Caco-2 (cell line): ENCODE data around the gene DENND2D. TPM values are rescaled to one million over a fixed set of nuclear protein-coding genes. Genes with fewer than 3 reads are reported as not detected.

Experiments used
- BruUV-seq: library from RNA; stranded (reverse); fragments of 400-500 nt; replicated peaks from 2 replicates; lab custom pipeline; 2021; lab: Mats Ljungman, UMichigan
- CTCF ChIA-PET: fragments of 300-600 bp; sonication (Branson Sonifier 250); formaldehyde crosslinking; loops from one replicate; lab custom pipeline; 2022; ENCODE audit warnings: antibody characterized with exemption; lab: Charles Lee
- POLR2A ChIA-PET: fragments of 300-600 bp; sonication (Branson Sonifier 250); formaldehyde crosslinking; loops from one replicate; lab custom pipeline; 2022; ENCODE audit warnings: antibody characterized with exemption; lab: Charles Lee
- DNase-seq, 2 experiments: peaks; one replicate each; pipeline versions ENCODE4 v3.0.0 to v3.0.0-alpha.2; 2020 to 2022
- H3K27me3 ChIP-seq: replicated peaks from 2 replicates; pipeline ENCODE4 v1.6.0; 2011; ENCODE audit warnings: low read length; ENCODE audit not compliant: control insufficient read depth, insufficient read depth
- H3K36me3 ChIP-seq: 2 replicates; pipeline ENCODE4 v1.5.1; 2011; ENCODE audit warnings: low read length; ENCODE audit not compliant: control insufficient read depth, insufficient read depth
- H3K4me1 ChIP-seq: fragments of 250-450 bp; sonication (Bioruptor Pico); 2 replicates; pipeline ENCODE4 v1.5.1; 2020; ENCODE audit warnings: mild to moderate bottlenecking
- H3K4me3 ChIP-seq: 2 replicates; pipeline ENCODE4 v1.5.1; 2011; ENCODE audit warnings: low read depth, mild to moderate bottlenecking, control low read depth, low read length
- H3K9me3 ChIP-seq: fragments of 250-450 bp; sonication (Bioruptor Pico); 2 replicates; pipeline ENCODE4 v1.5.1; 2020; ENCODE audit warnings: mild to moderate bottlenecking, moderate library complexity
- H3K27ac Mint-ChIP-seq: one replicate; pipeline ENCODE4 v1.8.0; 2022; ENCODE audit warnings: mixed read lengths; ENCODE audit not compliant: unreplicated experiment
- H3K27me3 Mint-ChIP-seq: one replicate; pipeline ENCODE4 v1.8.0; 2022; ENCODE audit warnings: mixed read lengths; ENCODE audit not compliant: insufficient read depth, unreplicated experiment
- H3K36me3 Mint-ChIP-seq: one replicate; pipeline ENCODE4 v1.8.0; 2022; ENCODE audit warnings: mild to moderate bottlenecking, mixed read lengths; ENCODE audit not compliant: insufficient read depth, unreplicated experiment
- H3K4me1 Mint-ChIP-seq: one replicate; pipeline ENCODE4 v1.8.0; 2022; ENCODE audit warnings: low read depth, mixed read lengths; ENCODE audit not compliant: unreplicated experiment
- H3K4me3 Mint-ChIP-seq: one replicate; pipeline ENCODE4 v1.8.0; 2022; ENCODE audit warnings: mild to moderate bottlenecking, moderate library complexity, mixed read lengths; ENCODE audit not compliant: unreplicated experiment
- H3K9me3 Mint-ChIP-seq: one replicate; pipeline ENCODE4 v1.8.0; 2022; ENCODE audit warnings: mixed read lengths; ENCODE audit not compliant: unreplicated experiment
- CTCF ChIP-seq, 2 experiments: fragments of 200-600 bp in 1 of 2; IDR thresholded peaks; 1 replicate in 1 of 2; 2 replicates in 1 of 2; pipeline versions ENCODE4 v1.5.1 to v1.8.0; 2011 to 2022; ENCODE audit warnings: antibody characterized with exemption in 1 of 2, control low read depth in 1 of 2, inconsistent platforms in 1 of 2, low read depth in 1 of 2, low read length in 1 of 2, mild to moderate bottlenecking in 1 of 2, moderate library complexity in 1 of 2; ENCODE audit not compliant: insufficient read depth in 1 of 2, severe bottlenecking in 1 of 2, unreplicated experiment in 1 of 2
- intact Hi-C: fragments of 100-400 bp; cut with micrococcal nuclease; formaldehyde crosslinking; loops from one replicate; pipeline ENCODE4 v1.10.0; 2022; ENCODE audit not compliant: unreplicated experiment
- total RNA-seq: library from RNA; stranded (reverse); gene quantifications from 2 replicates; pipeline ENCODE4 v1.2.3, GENCODE V29; 2022

Gene DENND2D
- total RNA-seq, 1 experiment from 2014 or later, result 20.4 TPM

GRCh38 chr1:111174070-111174469, 26.4 kb downstream of the DENND2D start:
- CTCF ChIA-PET, result no interaction called here
- H3K27ac Mint-ChIP-seq, result no peak overlapping the region

GRCh38 chr1:111172463-111172862, 28.0 kb downstream of the DENND2D start:
- Histone ChIP-seq H3K9me3 (no peaks in the 10 kb centered on the region), H3K27me3 (no peaks in the 10 kb centered on the region), H3K4me1 (no peaks in the 10 kb centered on the region), H3K4me3 (no peak overlapping the region), H3K36me3 (no peaks in the 10 kb centered on the region)
- ChIA-PET POLR2A (no interaction called here), CTCF (no interaction called here)
- Mint-ChIP-seq H3K4me3 (no peak overlapping the region), H3K4me1 (no peaks in the 10 kb centered on the region), H3K36me3 (peaks cover 7% of the 10 kb centered on the region), H3K9me3 (no peaks in the 10 kb centered on the region), H3K27me3 (no peaks in the 10 kb centered on the region), H3K27ac (no peak overlapping the region)
- BruUV-seq, result no TSS peak
- intact Hi-C loops, result no loop called here
- no peak for TF ChIP-seq CTCF (IDR thresholded peaks at IDR 0.05; ENCODE audit: insufficient read depth in 1 of 2, low read depth in 1 of 2, low read length in 1 of 2, severe bottlenecking in 1 of 2, unreplicated experiment in 1 of 2)
- DNase-seq, result no peak

More at GRCh38 chr1:111174070-111174469, 26.4 kb downstream of the DENND2D start:
- no peaks in the 10 kb centered on the region for H3K27me3 Mint-ChIP-seq
- DNase-seq, result no peak
- no peaks in the 10 kb centered on the region for H3K27me3 ChIP-seq
- no peaks in the 10 kb centered on the region for H3K4me1 Mint-ChIP-seq
- BruUV-seq, result no TSS peak
- H3K4me1 ChIP-seq, result no peaks in the 10 kb centered on the region
- H3K4me3 Mint-ChIP-seq, result no peak overlapping the region
- peaks cover 7% of the 10 kb centered on the region for H3K36me3 Mint-ChIP-seq
- H3K36me3 ChIP-seq, result no peaks in the 10 kb centered on the region
- H3K9me3 ChIP-seq, result no peaks in the 10 kb centered on the region
- TF ChIP-seq CTCF (IDR thresholded peaks at IDR 0.05; ENCODE audit: insufficient read depth in 1 of 2, low read depth in 1 of 2, low read length in 1 of 2, severe bottlenecking in 1 of 2, unreplicated experiment in 1 of 2), result no peak
- no peak overlapping the region for H3K4me3 ChIP-seq
- intact Hi-C loops, result no loop called here
- POLR2A ChIA-PET, result no interaction called here
- H3K9me3 Mint-ChIP-seq, result no peaks in the 10 kb centered on the region

- no peaks in the 10 kb centered on the region for H3K36me3 ChIP-seq
- DNase-seq, result no peak
- H3K27me3 Mint-ChIP-seq, result no peaks in the 10 kb centered on the region
- no peaks in the 10 kb centered on the region for H3K9me3 ChIP-seq
- ChIA-PET CTCF (no interaction called here), POLR2A (no interaction called here)
- H3K9me3 Mint-ChIP-seq, result no peaks in the 10 kb centered on the region
- no peak overlapping the region for H3K4me3 Mint-ChIP-seq
- H3K4me1 ChIP-seq, result peaks cover 10% of the 10 kb centered on the region
- no peak for TF ChIP-seq CTCF (IDR thresholded peaks at IDR 0.05; ENCODE audit: insufficient read depth in 1 of 2, low read depth in 1 of 2, low read length in 1 of 2, severe bottlenecking in 1 of 2, unreplicated experiment in 1 of 2)
- H3K27ac Mint-ChIP-seq, result no peak overlapping the region
- no TSS peak for BruUV-seq
- peaks cover 7% of the 10 kb centered on the region for H3K4me1 Mint-ChIP-seq
- intact Hi-C loops, result loop anchor here (5.0 kb wide), 1 partner anchor 38 kb away; the partner anchor contains the start of gene DENND2D
- H3K4me3 ChIP-seq, result no peak overlapping the region
- H3K27me3 ChIP-seq, result no peaks in the 10 kb centered on the region
- H3K36me3 Mint-ChIP-seq, result peaks cover 11% of the 10 kb centered on the region
These were observed 36.3 kb downstream of the DENND2D start for GRCh38 chr1:111164151-111164550.
